Measurements from ENCODE around the gene TRIM54.
"Not testable (repeated sequence)": the region's sequence is repeated elsewhere in the genome, so short reads cannot be mapped to it uniquely, and the experiment has no call there.

TRIM54 gene

GRCh38 chr2:27261241-27261925, 20.8 kb upstream of the TRIM54 start:
- DNase-seq, result no peak

DNA sequence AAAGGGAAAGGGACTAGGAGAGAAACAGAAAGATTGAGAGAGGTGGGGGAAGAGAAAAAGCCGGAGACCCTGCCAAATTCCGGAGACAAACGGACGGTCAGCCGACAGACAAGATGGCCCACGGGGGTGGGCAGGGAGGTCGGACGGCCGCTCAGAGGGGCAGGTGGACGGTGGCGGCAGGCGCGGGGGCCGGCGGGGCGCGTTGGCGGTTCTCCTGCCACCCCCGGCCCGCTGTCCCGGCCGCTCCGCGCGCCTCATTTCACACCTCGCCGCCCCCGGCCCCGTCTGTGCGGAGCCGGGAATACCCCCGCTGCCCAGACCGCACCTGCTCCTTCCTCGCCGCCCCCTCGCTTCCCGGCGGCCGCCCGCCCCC, 20.3 kb upstream of the TRIM54 start:
- DNase-seq, result no peak

GRCh38 chr2:27262379-27263286, 19.6 kb upstream of the TRIM54 start, which contains the start of gene SLC30A3:
Gene SLC30A3, minus strand, starts transcription at chr2:27263047. Its CDS starts 141 bp downstream, at chr2:27262906.
- DNase-seq, result peak; percentile 63

DNA sequence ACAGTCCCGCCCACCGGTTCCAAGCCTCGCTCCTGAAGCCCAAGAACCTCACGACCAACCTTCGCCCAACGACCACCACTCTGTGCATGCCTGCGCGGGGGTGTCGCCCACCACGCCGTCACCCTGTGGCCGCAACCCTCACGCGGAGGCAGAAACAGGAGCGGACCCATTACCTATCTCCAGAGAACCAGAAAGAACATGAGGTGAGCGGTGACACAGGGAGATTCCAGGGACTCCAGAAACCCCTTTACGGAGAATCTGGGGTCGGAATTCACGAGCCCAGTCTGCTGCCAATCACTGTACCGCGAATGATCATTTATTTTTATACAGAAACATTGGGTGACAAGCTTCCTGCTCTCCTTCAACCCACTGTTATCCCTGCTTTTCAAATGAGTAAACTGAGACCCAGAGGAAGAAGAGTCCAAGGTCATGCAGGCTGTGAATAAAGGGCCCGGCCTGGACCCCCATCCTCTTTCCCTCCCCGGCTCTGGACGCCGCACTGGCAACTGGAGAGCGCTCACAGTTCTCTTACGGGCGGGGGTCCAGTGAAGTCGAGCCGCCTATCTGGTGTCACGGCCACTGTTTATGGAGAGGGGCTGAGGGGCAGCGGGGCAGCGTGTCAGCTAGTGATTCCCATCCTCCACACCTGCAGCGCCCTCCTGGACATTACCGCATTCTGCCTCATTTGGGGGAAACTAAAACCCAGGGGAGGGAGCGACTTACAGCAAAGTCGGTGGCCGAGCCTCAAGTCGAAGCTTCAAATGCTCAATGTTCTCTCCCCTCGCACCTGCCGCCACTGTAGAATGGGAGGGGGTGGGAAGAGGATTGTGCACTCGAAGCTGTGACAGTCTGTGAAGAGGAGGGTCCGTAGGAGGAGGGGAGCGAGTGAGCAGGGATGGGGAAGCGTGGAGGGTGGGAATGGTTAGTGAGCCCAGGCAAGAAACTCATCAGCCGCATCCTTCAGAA, 18.7 kb upstream of the TRIM54 start:
- no peak for DNase-seq

DNA sequence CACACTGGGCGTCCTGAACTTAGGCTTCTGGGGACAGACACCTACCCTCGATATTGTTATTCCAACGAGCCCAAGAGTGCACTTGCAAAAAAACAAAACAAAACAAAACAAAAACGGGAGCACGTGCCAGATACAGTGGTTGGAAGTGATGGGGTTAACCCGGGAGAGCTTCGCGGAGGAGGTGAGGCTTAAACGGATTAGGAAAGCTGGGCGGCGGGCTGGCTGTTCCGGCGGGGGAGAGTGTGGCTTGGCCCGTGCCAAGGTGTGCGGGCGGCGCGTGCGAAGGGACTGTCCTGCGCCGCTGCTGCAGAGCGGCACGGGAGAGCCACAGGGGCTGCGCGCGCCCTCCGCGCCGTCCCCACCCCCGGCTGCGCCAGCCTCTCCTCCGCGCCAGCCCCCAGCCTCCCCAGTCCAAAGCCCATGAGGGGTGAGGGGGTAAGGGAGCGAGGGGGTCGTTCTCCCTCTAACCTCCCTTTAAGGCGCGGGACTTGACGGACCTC, 17.9 kb upstream of the TRIM54 start:
- peak; percentile 6 for DNase-seq

- DNase-seq, result peak; percentile 62
These were observed 17.3 kb upstream of the TRIM54 start for GRCh38 chr2:27264753-27265535.

DNA sequence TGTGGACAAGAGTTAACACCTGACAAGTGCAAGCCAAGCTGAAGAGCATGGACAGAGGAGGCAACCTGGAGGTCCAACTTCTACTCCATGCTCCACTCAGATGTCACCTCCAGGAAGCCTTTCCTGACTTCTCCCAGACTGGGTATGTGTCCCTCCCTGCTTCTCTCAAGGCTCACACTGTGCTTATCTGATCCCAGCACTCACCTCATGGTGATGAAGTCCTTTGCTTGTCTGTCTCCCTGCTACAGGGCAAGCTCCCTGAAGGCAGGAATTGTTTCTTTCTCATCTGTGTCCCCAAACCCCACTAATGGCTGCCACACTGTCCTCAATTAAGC, 16.7 kb upstream of the TRIM54 start:
- no peak for DNase-seq

DNA sequence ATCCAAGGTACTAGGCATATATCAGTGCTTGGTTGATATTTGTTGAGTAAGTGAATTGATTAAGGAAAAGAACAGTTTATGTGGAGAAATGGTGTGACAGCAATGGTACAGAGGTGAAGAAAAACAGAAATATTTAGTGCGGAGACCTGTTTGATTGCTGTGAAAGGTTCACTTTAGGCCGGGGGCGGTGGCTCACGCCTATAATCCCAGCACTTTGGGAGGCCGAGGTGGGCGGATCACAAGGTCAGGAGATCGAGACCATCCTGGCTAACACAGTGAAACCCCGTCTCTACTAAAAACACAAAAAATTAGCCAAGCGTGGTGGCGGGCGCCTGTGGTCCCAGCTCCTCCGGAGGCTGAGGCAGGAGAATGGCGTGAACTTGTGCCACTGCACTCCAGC, 13.9 kb upstream of the TRIM54 start:
- not testable (repeated sequence) for DNase-seq

DNA sequence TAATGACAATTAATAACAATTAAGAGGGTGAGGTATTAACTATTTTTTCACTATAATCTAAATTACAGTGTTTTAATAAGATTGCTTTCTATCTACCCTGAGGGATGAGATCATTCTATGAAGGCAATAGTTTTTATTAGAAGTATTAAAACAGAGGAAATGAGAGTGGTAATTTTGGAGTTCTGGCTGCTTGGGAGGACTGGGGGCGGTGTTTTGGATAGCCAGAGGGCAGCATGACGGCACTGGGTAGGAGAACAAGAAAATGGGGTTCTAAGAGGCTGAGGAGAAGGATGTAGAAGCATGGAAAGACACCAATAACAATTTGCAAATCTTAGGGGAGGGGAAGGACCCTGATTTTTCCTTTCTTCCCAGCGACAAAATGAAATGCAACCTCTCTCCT, 12.1 kb upstream of the TRIM54 start:
- no peak for DNase-seq

- no peak for DNase-seq
These were observed 11.6 kb upstream of the TRIM54 start for GRCh38 chr2:27270670-27271069.

DNA sequence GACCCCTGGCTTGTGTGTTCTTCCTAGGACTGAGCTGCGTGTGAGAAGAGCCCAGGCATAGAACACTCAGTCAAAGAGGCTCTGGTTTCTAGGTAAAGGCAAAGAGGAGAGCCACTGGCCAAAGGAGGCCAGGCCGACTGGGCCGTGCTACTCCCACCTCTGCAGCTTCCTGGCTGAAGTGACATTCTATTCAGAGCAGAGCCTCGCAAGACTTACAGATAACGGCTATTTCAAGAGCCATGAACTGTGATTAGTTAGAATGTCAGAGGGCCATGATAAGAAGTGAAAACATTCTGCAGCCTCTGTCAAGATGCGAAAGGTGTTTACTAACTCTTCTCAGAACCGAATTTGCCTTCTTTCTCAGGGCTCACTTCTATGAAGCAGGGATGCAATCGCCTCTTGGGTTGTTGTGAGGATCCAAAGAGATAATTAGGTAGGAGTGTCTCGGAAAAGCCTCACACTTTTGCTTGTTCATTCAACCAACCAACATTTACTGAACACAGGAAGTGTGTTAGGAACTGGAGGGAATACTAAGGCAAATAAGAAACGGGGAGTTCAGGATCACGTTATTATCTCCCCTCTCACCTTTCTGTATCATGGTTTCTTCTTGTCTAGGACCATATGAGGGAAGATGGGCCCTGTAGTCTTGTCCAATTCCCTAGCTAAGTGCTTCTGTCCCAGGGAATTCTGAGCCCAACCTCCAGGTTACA, 10.4 kb upstream of the TRIM54 start:
- no peak for DNase-seq

DNA sequence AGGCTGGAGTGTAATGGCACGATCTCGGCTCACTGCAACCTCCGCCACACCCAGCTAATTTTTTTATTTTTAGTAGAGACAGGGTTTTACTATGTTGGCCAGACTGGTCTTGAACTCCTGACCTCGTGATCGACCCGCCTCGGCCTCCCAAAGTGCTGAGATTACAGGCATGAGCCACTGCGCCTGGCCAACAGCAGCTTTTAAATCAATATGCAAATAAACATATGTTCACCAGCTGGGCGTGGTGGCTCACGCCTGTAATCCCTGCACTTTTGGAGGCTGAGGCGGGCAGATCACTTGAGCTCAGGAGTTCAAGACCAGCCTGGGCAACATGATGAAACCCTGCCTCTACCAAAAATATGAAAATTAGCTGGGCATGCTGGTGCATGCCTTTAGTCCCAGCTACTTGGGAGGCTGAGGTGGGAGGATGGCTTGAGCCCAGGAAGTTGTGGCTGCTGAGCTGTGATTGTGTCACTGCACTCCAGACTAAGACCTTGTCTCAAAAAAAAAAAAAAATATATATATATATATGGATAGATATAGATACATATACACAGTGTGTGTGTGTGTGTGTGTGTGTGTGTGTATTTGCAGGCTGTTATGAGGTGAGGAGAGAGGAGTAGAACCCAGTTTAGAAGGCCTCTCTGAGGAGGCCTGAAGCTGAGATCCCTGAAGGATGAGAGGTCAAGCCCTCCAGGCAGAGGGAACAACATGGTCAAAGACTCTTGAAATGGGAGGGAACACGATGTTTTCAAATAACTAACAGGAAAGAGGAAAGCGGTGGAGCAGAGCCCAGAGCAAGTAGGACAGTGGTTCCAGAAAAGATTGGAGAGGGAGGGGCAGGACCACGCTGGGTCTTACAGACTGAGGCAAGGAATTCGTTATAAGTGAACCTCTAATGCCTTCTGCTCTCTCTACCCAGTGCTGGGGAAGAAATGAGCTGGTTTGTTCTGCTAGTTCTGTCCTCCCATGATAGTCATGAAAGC, 9.4 kb upstream of the TRIM54 start:
- DNase-seq, result not testable (repeated sequence)

GRCh38 chr2:27275211-27276150, 6.7 kb upstream of the TRIM54 start, which contains the start of gene DNAJC5G:
Gene DNAJC5G, plus strand, starts transcription at chr2:27275433. Its CDS starts 1,296 bp downstream, at chr2:27276729.
- no peak for DNase-seq

DNA sequence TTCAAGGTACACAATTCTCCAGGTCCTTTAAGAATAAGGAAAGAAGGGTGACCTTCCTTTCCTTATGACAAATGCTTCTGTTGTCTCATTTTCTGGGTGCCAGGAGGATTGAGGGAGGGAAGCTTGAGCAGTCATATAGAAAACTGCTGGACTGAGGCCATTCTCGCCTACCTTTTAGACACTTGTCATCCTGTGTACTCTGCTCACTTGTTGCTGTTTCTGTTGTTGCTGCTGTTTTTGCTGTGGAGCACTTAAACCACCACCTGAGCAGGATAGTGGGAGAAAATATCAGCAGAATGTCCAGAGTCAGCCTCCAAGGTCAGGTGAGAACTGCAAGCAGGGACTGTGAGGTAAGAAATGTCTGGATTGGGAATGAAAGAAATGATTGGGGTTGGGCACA, 4.2 kb upstream of the TRIM54 start:
- DNase-seq, result no peak

- no peak for DNase-seq
These were observed 1.4 kb upstream of the TRIM54 start for GRCh38 chr2:27280826-27281225.

DNA sequence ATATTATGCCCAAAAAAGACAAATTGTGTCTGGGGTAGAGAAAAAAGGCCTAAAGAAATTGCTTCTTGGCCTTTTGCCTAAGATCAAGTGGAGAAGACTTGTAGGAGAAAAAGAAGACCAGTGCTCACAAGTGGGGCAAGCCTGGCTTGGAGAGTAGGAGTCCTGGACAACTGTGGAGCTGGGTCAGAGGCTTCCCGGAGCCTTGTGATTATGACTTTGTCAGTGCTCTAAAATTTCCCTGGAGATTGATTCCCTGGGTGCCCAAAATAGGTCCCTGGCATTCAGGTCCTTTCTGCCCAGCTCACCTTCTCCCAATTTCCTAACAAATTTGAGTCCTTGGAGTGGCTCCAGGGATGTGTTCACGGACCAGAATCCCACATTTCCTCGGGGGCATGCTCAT, 787 bp upstream of the TRIM54 start:
- no peak for DNase-seq

DNA sequence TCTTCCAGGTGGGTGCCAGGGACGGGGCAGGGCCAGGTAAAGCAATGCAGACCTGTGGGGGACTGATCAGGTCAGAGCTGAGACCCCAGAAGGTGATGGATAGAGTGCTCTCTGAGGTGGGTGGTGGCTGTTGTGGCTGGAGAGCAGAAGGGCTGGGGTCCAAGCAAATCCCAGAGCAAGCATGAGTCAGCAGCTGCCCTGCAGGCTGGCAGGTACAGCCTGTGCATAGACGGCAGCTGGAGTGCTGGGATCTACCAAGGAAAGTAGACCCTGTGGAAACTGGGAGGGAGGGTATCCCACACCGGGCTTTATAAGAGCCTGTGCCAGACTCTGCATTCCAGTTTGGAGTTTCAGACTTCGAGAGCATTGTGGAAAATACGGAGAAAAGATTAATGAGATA, 663 bp downstream of the TRIM54 start:
- no peak for DNase-seq

- DNase-seq, result no peak
These were observed 2.8 kb downstream of the TRIM54 start for GRCh38 chr2:27284996-27285395.

GRCh38 chr2:27285481-27285880, 3.3 kb downstream of the TRIM54 start:
- DNase-seq, result no peak

All from activated CD4-positive, alpha-beta T cell treated with anti-CD3 and anti-CD28 coated beads, Interleukin-2, amount 50 U/mL, for 1 hour (primary cell).